GM18526 (cell line): ENCODE data around the gene STX1B.

ENCODE experiments used
- POLR2A ChIP-seq: IDR thresholded peaks from 3 replicates; pipeline ENCODE4 v1.6.1; 2011; ENCODE audit not compliant: insufficient read length; ENCODE audit errors: extremely low read depth

The STX1B gene

DNA sequence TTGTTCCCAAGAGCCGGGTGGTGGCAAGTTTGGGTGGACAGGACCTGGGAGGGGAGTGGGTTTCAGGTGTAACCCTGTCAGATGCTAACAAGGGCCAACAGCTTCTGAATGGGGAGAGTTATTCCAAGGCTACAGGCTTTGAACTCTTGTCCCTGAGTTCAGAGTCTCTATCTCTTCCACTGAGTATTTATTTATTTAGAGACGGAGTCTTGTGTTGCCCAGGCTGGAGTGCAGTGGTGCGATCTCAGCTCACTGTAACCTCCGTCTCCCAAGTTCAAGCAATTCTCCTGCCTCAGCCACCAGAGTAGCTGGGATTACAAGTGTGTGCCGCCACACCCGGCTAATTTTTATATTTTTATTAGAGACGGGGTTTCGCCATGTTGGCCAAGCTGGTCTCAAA, 55.4 kb downstream of the STX1B start:
- TF ChIP-seq POLR2A, result no peak

- no peak for TF ChIP-seq POLR2A
Observed at GRCh38 chr16:30953511-30954124, 56.8 kb downstream of the STX1B start.

- no peak for TF ChIP-seq POLR2A
Observed at GRCh38 chr16:30953111-30953510, 57.3 kb downstream of the STX1B start.

DNA sequence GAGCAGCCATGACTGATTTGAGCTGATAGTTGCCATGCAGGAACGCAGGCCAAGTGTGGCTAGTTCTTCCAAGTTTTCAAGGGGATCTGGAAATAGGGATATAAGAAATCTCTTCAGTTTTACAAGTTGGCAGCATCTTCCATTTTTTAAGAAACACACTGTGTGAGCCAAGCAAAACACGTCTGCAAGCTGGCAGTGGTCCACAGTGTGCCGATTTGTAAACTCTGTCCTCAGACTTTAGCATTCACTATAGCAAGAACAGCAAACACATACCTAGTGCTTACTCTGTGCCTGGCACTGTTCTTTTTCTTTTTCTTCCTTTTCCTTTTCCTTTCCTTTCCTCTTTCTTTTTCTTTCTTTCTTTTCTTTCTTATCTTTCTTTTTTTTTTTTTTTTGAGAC, 58.7 kb downstream of the STX1B start:
- no peak for TF ChIP-seq POLR2A

- TF ChIP-seq POLR2A, result no peak
Observed at GRCh38 chr16:30951193-30951592, 59.2 kb downstream of the STX1B start.

DNA sequence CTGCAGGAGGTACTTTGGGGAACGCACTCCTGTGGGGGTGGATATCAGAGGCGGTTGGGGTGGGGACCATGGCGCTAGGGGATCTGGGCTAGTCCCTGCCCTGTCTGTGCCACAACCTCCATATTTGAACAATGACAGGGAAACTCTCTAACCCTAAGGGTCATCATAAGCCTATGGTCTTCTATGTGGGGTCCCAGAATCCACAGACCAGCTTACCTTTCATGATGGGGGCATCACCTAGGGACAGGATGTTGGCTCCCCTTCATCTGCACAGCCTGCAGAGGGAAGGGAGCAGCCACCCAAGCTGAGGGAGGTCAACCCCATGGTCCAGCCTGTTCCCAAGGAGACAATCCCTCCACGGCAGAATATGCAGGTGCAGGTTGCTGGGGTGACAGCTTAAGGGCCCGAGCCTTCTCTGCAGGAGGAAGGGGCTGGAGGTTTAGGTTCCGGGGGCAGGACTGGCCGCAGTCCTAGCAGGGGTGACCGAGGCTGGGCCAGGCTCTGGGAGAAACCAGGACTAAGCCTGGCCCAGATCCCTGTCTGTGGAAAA, 59.8 kb downstream of the STX1B start:
- TF ChIP-seq POLR2A, result no peak

DNA sequence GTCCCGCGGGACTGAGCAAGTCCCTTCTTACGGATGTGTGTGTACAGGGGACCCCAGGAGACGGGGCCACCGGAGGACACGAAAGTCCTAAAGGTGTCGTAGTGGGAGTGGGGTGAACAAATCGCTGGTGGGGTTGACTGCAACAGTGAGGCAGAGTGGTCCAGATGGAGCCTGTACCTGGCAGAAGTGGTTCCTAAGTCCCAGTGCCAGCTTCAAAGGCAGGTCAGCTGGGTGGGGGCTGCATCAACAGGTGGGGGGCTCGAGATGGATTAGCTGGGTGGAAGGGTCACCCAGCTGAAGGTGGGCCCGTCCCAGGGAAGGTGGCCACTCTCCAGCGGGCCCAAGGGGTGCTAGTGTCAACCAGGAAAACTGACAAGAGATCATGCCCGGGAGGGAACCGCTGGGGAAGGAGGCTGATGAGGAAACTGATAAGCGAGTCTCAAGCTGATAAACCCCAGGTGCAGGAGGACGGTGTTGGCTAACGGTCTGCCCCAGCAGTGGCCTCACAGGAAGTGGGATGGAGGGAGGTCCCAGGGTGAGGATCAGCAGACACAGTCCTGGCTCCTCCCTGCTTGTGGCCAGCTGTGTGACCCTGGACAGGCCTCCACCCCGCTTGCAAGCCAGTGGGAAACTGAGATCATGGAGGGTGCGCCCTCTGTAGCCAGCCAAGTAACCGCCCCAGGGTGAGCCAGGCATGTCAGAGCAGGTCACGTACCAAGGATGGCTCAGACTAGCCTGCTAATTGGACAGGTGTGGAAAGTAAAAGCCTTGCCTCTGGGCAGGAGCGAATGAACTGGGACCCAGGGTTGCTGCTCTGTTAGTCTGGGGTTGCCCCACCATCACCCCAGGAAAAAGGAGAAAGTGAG, 60.6 kb downstream of the STX1B start:
- TF ChIP-seq POLR2A, result peak; percentile 60

DNA sequence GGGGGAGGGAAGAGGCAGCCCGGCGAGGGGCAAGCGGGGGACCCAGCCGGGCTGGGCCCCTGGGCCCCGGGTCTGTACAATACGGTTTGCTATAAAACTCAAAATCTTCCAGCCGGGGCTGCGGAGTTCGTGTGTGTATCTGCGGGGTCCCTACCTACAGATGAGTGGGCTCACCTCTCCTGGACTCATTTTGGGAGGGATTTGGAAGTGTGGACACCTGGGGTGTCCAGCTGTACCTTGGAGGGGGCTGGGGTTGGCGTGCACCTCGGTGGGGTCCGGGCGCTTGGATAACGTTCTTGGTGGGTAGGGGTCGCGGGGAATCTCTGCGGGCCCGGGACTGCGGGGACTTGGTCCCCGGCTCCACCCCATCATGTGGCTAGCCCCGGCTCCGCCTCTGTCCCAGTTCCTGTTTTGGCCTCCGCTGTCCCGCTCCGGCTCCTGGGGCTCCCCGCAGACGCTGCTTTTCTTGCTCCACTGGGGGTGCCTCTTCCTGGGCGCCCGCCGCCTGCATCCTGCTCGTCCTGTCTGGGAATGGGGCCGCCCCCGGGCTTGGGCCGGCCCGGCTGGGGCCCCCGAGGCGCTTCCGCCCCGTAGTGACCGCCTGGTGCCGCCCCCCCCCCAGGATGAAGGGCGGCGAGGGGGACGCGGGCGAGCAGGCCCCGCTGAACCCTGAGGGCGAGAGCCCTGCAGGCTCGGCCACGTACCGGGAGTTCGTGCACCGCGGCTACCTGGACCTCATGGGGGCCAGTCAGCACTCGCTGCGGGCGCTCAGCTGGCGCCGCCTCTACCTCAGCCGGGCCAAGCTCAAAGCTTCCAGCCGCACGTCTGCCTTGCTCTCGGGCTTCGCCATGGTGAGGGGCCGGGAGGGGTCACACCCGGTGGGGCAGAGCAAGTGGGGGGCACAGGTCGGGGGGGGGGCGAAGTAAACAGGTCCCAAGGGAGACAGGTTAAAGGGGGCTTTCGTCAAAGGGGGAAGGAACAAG, 61.5 kb downstream of the STX1B start, which contains the start of gene ORAI3:
Gene ORAI3, plus strand, starts transcription at position 402 of the 983 bp plus-strand sequence. Its CDS starts 222 bp downstream, at position 624.
- peak; percentile 54 for TF ChIP-seq POLR2A

GRCh38 chr16:30947859-30948666, 62.4 kb downstream of the STX1B start:
- TF ChIP-seq POLR2A, result no peak

GRCh38 chr16:30947541-30947858, 62.9 kb downstream of the STX1B start:
- TF ChIP-seq POLR2A, result no peak

GRCh38 chr16:30946671-30947540, 63.5 kb downstream of the STX1B start:
- no peak for TF ChIP-seq POLR2A

DNA sequence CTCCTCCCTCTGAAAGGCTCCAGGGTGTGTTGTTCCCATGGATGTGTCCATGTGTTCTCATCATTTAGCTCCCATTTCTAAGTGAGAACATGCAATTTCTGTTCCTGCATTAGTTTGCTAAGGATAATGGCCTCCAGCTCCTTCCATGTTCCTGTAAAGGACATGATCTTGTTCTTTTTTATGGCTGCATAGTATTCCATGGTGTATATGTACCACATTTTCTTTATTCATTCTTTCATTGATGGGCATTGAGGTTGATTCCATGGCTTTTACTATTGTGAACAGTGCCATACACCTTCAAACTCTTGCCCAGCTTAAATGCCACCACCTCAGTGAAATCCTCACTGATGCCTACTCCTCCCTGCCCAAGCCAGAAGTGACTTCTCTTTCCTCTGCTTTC, 66.1 kb downstream of the STX1B start:
- no peak for TF ChIP-seq POLR2A

- no peak for TF ChIP-seq POLR2A
Observed at GRCh38 chr16:30942426-30942806, 68.0 kb downstream of the STX1B start.
